ENCODE data around the gene KY. TPM values are rescaled to one million over a fixed set of nuclear protein-coding genes. Genes with fewer than 3 reads are reported as not detected.

Gene KY
- total RNA-seq, 1 donor from 2014 or later, result not detected

- CTCF ChIA-PET, result no interaction called here
- intact Hi-C loops (cut with micrococcal nuclease), result no loop called here
- no peak overlapping the region for H3K27ac Mint-ChIP-seq
Observed at GRCh38 chr3:134619301-134619615, 31.6 kb downstream of the KY start.

GRCh38 chr3:134618478-134619300, 32.1 kb downstream of the KY start:
- H3K4me1 Mint-ChIP-seq, result no peaks in the 10 kb centered on the region
- POLR2A ChIA-PET, result no interaction called here
- intact Hi-C loops (cut with micrococcal nuclease), result no loop called here
- H3K4me3 Mint-ChIP-seq, result no peak overlapping the region
- H3K27me3 Mint-ChIP-seq, result no peaks in the 10 kb centered on the region
- ATAC-seq (ENCODE audit: low read depth) (no peak), DNase-seq (no peak)
- TF ChIP-seq, protein P1, sequence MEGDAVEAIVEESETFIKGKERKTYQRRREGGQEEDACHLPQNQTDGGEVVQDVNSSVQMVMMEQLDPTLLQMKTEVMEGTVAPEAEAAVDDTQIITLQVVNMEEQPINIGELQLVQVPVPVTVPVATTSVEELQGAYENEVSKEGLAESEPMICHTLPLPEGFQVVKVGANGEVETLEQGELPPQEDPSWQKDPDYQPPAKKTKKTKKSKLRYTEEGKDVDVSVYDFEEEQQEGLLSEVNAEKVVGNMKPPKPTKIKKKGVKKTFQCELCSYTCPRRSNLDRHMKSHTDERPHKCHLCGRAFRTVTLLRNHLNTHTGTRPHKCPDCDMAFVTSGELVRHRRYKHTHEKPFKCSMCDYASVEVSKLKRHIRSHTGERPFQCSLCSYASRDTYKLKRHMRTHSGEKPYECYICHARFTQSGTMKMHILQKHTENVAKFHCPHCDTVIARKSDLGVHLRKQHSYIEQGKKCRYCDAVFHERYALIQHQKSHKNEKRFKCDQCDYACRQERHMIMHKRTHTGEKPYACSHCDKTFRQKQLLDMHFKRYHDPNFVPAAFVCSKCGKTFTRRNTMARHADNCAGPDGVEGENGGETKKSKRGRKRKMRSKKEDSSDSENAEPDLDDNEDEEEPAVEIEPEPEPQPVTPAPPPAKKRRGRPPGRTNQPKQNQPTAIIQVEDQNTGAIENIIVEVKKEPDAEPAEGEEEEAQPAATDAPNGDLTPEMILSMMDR (IDR thresholded peaks at IDR 0.05), result no peak
- no peak overlapping the region for H3K27ac Mint-ChIP-seq
- H3K36me3 Mint-ChIP-seq (ENCODE audit: low read depth), result no peaks in the 10 kb centered on the region
- H3K9me3 Mint-ChIP-seq, result no peaks in the 10 kb centered on the region
- CTCF ChIA-PET, result no interaction called here

More at GRCh38 chr3:134619301-134619615, 31.6 kb downstream of the KY start:
- H3K4me1 Mint-ChIP-seq, result no peaks in the 10 kb centered on the region
- no peak for DNase-seq
- H3K9me3 Mint-ChIP-seq, result no peaks in the 10 kb centered on the region
- no peak overlapping the region for H3K4me3 Mint-ChIP-seq
- no peaks in the 10 kb centered on the region for H3K27me3 Mint-ChIP-seq
- ATAC-seq (ENCODE audit: low read depth), result no peak
- POLR2A ChIA-PET, result no interaction called here
- TF ChIP-seq, protein P1 (IDR thresholded peaks at IDR 0.05), result no peak
- H3K36me3 Mint-ChIP-seq (ENCODE audit: low read depth), result no peaks in the 10 kb centered on the region

DNA sequence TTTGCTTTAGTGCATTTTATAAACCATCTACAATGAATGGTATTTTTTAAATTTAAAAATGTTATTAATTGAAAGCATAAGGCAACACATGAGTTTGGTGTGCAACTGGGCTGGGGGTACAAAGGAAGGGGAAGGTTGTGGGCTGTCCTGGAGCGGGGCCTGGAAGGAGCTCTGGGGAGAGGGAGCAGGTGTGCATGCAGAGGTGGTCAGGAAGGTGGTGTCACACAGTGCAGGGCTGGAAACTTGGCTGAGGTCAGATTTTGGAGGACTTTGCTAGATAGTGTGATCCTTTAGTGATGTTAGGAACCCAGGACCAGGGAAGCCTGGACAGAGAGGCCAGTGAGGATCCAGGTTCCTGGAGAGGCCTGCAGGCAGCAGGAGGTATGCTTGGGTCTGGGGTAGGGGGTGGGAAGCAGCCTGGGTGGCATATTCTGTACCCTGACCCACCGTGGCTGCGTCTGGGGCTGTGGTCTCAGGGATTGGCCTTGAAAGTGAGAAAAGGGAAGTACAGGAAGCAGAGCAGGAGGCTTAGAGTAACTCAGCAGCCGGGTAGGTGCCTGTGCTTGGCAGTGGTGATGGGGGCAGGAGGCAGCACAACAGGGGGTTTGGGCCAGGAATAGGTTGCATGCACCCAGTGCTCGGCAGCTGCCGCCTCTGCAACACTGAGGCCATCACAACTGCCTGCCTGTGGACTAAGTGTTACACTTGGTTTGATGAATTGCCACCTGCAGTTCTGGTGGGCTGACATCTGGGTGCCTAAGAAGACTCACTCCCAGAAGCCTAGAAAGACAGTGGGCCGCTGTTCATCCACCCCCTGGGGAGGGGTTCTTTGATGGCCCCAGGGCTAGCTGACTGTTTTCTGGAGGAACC, 33.0 kb downstream of the KY start:
- ATAC-seq (ENCODE audit: low read depth) (no peak), DNase-seq (no peak)
- TF ChIP-seq, protein P1 (IDR thresholded peaks at IDR 0.05), result no peak
- H3K9me3 Mint-ChIP-seq, result no peaks in the 10 kb centered on the region
- H3K4me3 Mint-ChIP-seq, result no peak overlapping the region
- H3K27me3 Mint-ChIP-seq, result no peaks in the 10 kb centered on the region
- ChIA-PET POLR2A (no interaction called here), CTCF (no interaction called here)
- no peaks in the 10 kb centered on the region for H3K4me1 Mint-ChIP-seq
- intact Hi-C loops (cut with micrococcal nuclease), result no loop called here
- no peak overlapping the region for H3K27ac Mint-ChIP-seq
- H3K36me3 Mint-ChIP-seq (ENCODE audit: low read depth), result no peaks in the 10 kb centered on the region

GRCh38 chr3:134615743-134616142, 35.1 kb downstream of the KY start:
- ATAC-seq (ENCODE audit: low read depth) (no peak), DNase-seq (no peak)
- ChIA-PET POLR2A (no interaction called here), CTCF (no interaction called here)
- Mint-ChIP-seq H3K27me3 (no peaks in the 10 kb centered on the region), H3K4me3 (no peak overlapping the region), H3K36me3 (ENCODE audit: low read depth) (no peaks in the 10 kb centered on the region), H3K4me1 (no peaks in the 10 kb centered on the region), H3K27ac (no peak overlapping the region), H3K9me3 (no peaks in the 10 kb centered on the region)
- intact Hi-C loops (cut with micrococcal nuclease), result no loop called here
- TF ChIP-seq, protein P1 (IDR thresholded peaks at IDR 0.05), result no peak

DNA sequence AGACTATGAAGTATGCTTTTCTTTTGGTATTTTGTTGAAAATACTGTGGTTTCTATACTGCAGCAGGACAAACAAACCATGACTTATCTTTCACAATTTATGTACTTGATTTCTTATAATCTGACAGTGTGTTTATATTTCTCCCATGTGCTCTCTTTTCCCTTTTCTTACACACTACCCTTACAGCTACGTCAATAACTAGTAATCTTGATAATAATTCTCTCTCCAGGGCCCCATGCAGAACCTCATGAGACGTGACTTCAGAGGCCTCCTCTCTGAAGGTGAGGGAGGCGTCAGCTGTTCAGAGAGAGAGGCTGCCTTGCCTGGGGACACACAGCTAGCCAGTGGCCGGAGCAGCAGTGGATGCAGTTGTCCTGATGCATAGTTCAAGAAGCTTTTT, 35.9 kb downstream of the KY start:
- Mint-ChIP-seq H3K4me3 (no peak overlapping the region), H3K36me3 (ENCODE audit: low read depth) (no peaks in the 10 kb centered on the region), H3K27ac (no peak overlapping the region), H3K9me3 (no peaks in the 10 kb centered on the region), H3K27me3 (no peaks in the 10 kb centered on the region), H3K4me1 (no peaks in the 10 kb centered on the region)
- ChIA-PET POLR2A (no interaction called here), CTCF (interaction anchor here (1.2 kb wide), 1 partner anchor 14 kb away, joined by 3 read pairs; no protein-coding TSS in a partner anchor)
- ATAC-seq (ENCODE audit: low read depth), result no peak
- DNase-seq, result no peak
- intact Hi-C loops (cut with micrococcal nuclease), result no loop called here
- TF ChIP-seq, protein P1 (IDR thresholded peaks at IDR 0.05), result no peak

Measured in activated B cell treated with CpG ODN at 0.5 μM for 24 hours (primary cell).